DND-41 (cell line): ENCODE measurements around the gene NCAPD3.
A peak's percentile ranks its signal among the peaks of the same experiment; 100 is the strongest.

ENCODE experiments used
- ATAC-seq: fragments of 200-7000 bp; cut with Tn5 transposase; 3 replicates; pipeline ENCODE4 v1.9.1; 2021; ENCODE audit warnings: low read depth; ENCODE audit not compliant: insufficient read depth
- DNase-seq: peaks from one replicate; pipeline ENCODE4 v3.0.0-alpha.2; 2020
- H2AFZ ChIP-seq: 2 replicates; pipeline ENCODE4 v1.6.0; 2012; ENCODE audit warnings: low read depth, low read length
- H3K27ac ChIP-seq: 2 replicates; pipeline ENCODE4 v1.5.1; 2012; ENCODE audit warnings: low read length, inconsistent platforms
- H3K27me3 ChIP-seq: fragments of 200-600 bp; sonication (generic); 2 replicates; pipeline ENCODE4 v1.6.0; 2012; ENCODE audit warnings: low read length, mild to moderate bottlenecking, inconsistent platforms; ENCODE audit not compliant: insufficient read depth, poor library complexity
- H3K36me3 ChIP-seq: 2 replicates; pipeline ENCODE4 v1.5.1; 2012; ENCODE audit warnings: low read length, inconsistent platforms; ENCODE audit not compliant: insufficient read depth
- H3K4me1 ChIP-seq: 2 replicates; pipeline ENCODE4 v1.5.1; 2012; ENCODE audit warnings: mild to moderate bottlenecking, low read length; ENCODE audit not compliant: insufficient read depth
- H3K4me2 ChIP-seq: 2 replicates; pipeline ENCODE4 v1.6.0; 2012; ENCODE audit warnings: mild to moderate bottlenecking, moderate library complexity, low read length, inconsistent platforms; ENCODE audit not compliant: insufficient read depth
- H3K4me3 ChIP-seq, 2 experiments: fragments of 200-600 bp in 1 of 2; shearing (Covaris generic) in 1 of 2; 2 replicates each; pipeline ENCODE4 v1.5.1; 2012 to 2016; ENCODE audit warnings: inconsistent platforms in 2 of 2, low read length in 2 of 2, mild to moderate bottlenecking in 2 of 2, low read depth in 1 of 2, moderate library complexity in 1 of 2
- H3K79me2 ChIP-seq: 2 replicates; pipeline ENCODE4 v1.6.0; 2012; ENCODE audit warnings: low read length, inconsistent platforms; ENCODE audit not compliant: insufficient read depth
- H3K9ac ChIP-seq: 2 replicates; pipeline ENCODE4 v1.6.0; 2012; ENCODE audit warnings: low read depth, mild to moderate bottlenecking, inconsistent platforms, low read length, moderate library complexity
- H3K9me3 ChIP-seq: 2 replicates; pipeline ENCODE4 v1.5.1; 2012; ENCODE audit warnings: low read length, moderate library complexity, mild to moderate bottlenecking, inconsistent platforms; ENCODE audit not compliant: insufficient read depth, severe bottlenecking
- H4K20me1 ChIP-seq: 2 replicates; pipeline ENCODE4 v1.6.0; 2012; ENCODE audit warnings: low read length; ENCODE audit not compliant: insufficient read depth
- EZH2 ChIP-seq: IDR thresholded peaks from 3 replicates; pipeline ENCODE4 v1.6.1; 2012; ENCODE audit warnings: borderline replicate concordance, low read depth, mild to moderate bottlenecking, moderate library complexity, low read length, inconsistent platforms; ENCODE audit not compliant: severe bottlenecking
- TF ChIP-seq, protein P1 (sequence below): IDR thresholded peaks from 2 replicates; pipeline ENCODE4 v1.5.1; 2012; ENCODE audit warnings: borderline replicate concordance, low read length, moderate library complexity, mild to moderate bottlenecking; ENCODE audit not compliant: poor library complexity, severe bottlenecking; ENCODE audit errors: extremely low read depth

Gene NCAPD3

DNA sequence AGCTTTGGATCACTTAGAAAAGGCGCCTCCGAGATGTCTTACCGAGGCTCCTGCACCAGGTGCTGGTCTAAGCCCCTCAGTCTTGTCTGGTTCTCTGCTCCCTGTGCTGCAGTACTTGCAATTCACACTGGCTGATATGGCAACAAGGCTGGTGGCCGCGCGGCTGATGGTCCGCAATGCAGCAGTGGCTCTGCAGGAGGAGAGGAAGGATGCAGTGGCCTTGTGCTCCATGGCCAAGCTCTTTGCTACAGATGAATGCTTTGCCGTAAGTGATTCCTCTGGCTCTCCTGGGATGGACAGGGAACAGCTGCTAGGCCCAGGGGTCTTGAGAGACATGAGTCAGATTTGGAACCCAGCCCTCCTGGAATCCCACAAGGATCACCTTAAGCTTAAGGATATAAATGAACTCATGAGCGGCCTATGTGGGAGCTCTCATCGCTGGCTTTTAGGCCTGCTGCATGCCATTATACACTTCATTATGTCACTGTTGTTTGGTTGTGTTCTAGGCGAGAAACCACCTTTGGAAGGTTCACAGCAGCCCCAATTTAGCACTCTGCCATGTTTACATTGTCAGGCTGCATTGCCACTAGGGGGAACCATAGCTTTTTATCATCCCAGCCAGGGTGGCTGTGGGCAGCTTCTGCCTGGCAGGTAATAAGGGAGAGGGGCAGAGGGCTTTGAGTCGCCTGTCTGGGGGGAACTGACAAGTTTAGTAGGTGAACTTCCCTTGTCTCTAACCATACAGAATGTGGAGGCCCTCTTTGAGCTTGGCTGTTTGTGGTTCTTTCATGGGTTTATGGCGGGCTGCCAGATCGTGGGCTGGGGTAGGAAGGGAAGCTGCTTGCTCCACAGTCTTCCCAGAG is 38.1 kb upstream of the NCAPD3 start:
- Histone ChIP-seq H3K36me3 (peaks cover 69% of the 10 kb centered on the region), H3K27ac (peak overlapping the region; percentile 37; the same call in 1 of the 2 replicates), H3K4me3 (no peak overlapping the region), H2AFZ (no peak overlapping the region), H3K4me2 (no peak overlapping the region), H3K79me2 (peaks cover 14% of the 10 kb centered on the region; the same call in 1 of the 2 replicates), H4K20me1 (peaks cover 12% of the 10 kb centered on the region; the same call in 1 of the 2 replicates), H3K4me1 (peaks cover 22% of the 10 kb centered on the region), H3K9ac (no peak overlapping the region), H3K27me3 (no peaks in the 10 kb centered on the region), H3K9me3 (no peaks in the 10 kb centered on the region)
- TF ChIP-seq EZH2: no peak
- TF ChIP-seq, protein P1, sequence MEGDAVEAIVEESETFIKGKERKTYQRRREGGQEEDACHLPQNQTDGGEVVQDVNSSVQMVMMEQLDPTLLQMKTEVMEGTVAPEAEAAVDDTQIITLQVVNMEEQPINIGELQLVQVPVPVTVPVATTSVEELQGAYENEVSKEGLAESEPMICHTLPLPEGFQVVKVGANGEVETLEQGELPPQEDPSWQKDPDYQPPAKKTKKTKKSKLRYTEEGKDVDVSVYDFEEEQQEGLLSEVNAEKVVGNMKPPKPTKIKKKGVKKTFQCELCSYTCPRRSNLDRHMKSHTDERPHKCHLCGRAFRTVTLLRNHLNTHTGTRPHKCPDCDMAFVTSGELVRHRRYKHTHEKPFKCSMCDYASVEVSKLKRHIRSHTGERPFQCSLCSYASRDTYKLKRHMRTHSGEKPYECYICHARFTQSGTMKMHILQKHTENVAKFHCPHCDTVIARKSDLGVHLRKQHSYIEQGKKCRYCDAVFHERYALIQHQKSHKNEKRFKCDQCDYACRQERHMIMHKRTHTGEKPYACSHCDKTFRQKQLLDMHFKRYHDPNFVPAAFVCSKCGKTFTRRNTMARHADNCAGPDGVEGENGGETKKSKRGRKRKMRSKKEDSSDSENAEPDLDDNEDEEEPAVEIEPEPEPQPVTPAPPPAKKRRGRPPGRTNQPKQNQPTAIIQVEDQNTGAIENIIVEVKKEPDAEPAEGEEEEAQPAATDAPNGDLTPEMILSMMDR: peak; percentile 78
- ATAC-seq: peak; percentile 81
- DNase-seq: peak; percentile 57

DNA sequence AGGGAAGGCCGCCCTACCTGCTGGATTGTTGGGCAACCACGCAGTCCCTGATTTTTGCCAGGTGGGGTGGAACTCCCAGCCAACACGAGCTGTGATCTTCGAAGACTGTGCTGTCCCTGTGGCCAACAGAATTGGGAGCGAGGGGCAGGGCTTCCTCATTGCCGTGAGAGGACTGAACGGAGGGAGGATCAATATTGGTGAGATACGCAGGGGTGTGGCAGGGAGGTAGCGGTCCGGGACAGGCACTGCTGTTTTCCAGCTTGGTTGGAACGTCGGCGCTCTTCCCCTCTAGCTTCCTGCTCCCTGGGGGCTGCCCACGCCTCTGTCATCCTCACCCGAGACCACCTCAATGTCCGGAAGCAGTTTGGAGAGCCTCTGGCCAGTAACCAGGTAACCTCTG is 37.2 kb upstream of the NCAPD3 start:
- Histone ChIP-seq H3K9me3 (no peaks in the 10 kb centered on the region), H3K79me2 (peaks cover 12% of the 10 kb centered on the region; the same call in 1 of the 2 replicates), H3K27me3 (no peaks in the 10 kb centered on the region), H4K20me1 (peaks cover 12% of the 10 kb centered on the region; the same call in 1 of the 2 replicates), H2AFZ (no peak overlapping the region), H3K4me3 (no peak overlapping the region), H3K27ac (peak overlapping the region; percentile 46; the same call in 1 of the 2 replicates), H3K4me1 (peaks cover 22% of the 10 kb centered on the region), H3K4me2 (no peak overlapping the region), H3K36me3 (peaks cover 75% of the 10 kb centered on the region), H3K9ac (no peak overlapping the region)
- no peak for TF ChIP-seq EZH2
- TF ChIP-seq, protein P1: no peak
- DNase-seq: no peak
- no peak for ATAC-seq

DNA sequence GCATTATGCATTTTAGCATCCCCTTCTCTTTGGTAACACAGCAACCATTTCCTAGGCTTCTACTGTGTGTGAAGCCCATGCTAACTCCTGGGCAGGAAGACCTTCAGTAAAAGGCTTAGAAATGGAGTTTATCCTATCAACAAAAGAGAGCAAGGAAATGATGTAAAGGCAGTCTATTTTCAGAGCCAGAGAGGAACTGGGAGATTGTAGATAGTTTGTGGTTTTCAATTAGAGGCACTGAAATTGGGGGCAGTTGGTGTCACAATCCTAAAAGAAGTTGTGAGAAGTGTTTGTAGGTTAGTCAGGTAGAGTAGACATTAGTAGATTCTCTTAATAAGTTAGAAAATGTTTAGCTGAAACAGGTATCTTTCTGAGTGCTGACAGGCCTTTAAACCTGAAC is 36.7 kb upstream of the NCAPD3 start:
- Histone ChIP-seq H2AFZ (no peak overlapping the region), H3K4me1 (peaks cover 24% of the 10 kb centered on the region), H4K20me1 (peaks cover 12% of the 10 kb centered on the region; the same call in 1 of the 2 replicates), H3K9ac (no peak overlapping the region), H3K4me3 (no peak overlapping the region), H3K27me3 (no peaks in the 10 kb centered on the region), H3K4me2 (no peak overlapping the region), H3K27ac (peak overlapping the region; percentile 46), H3K36me3 (peaks cover 75% of the 10 kb centered on the region), H3K9me3 (no peaks in the 10 kb centered on the region), H3K79me2 (peaks cover 13% of the 10 kb centered on the region; the same call in 1 of the 2 replicates)
- TF ChIP-seq, protein P1: no peak
- ATAC-seq: peak; percentile 49
- DNase-seq: no peak
